Right lobe of liver (tissue), 6 donors: Measurements from ENCODE around the gene UBE2F. TPM values are rescaled to one million over a fixed set of nuclear protein-coding genes. Genes with fewer than 3 reads are reported as not detected.
A peak's percentile ranks its signal among the peaks of the same experiment; 100 is the strongest.
"Not testable (repeated sequence)": the region's sequence is repeated elsewhere in the genome, so short reads cannot be mapped to it uniquely, and the experiment has no call there.

Source experiments
- ATAC-seq, 4 donors: fragments of 200-7000 bp; cut with Tn5 transposase; one replicate each; pipeline ENCODE4 v1.9.1; 2020; ENCODE audit warnings: mild to moderate bottlenecking in 4 of 4, moderate library complexity in 4 of 4
- DNase-seq, 3 donors: peaks; one replicate each; pipeline ENCODE4 v3.0.0-alpha.2; 2020
- H3K27ac ChIP-seq, 3 donors: fragments of 200-600 bp; one replicate each; pipeline ENCODE4 v1.8.0; 2022
- H3K27me3 ChIP-seq, 2 donors: fragments of 200-600 bp; one replicate each; pipeline ENCODE4 v1.8.0; 2022
- H3K36me3 ChIP-seq, 4 donors: fragments of 200-600 bp; sonication (generic) in 1 of 4; one replicate each; pipeline versions ENCODE4 v1.5.1 to v1.8.0; 2017 to 2022; ENCODE audit warnings: control low read depth in 1 of 4
- H3K4me1 ChIP-seq, 4 donors: fragments of 200-600 bp; sonication (generic) in 1 of 4; one replicate each; pipeline versions ENCODE4 v1.5.1 to v1.8.0; 2017 to 2022; ENCODE audit warnings: control low read depth in 1 of 4
- H3K4me3 ChIP-seq, 3 donors: fragments of 200-600 bp; one replicate each; pipeline ENCODE4 v1.8.0; 2022
- H3K9me3 ChIP-seq, 4 donors: fragments of 200-600 bp; sonication (generic) in 1 of 4; one replicate each; pipeline versions ENCODE4 v1.5.1 to v1.8.0; 2017 to 2022; ENCODE audit warnings: control low read depth in 1 of 4
- POLR2A ChIP-seq: fragments of 450-650 bp; IDR thresholded peaks from one replicate; pipeline ENCODE4 v1.6.1; 2017; ENCODE audit warnings: antibody characterized with exemption, mild to moderate bottlenecking
- WGBS: methylation state at CpG from one replicate; pipeline ENCODE4 v1.1.6; 2018; ENCODE audit warnings: low coverage, low lambda C conversion rate; ENCODE audit not compliant: insufficient coverage; ENCODE audit errors: missing lambda C conversion rate; 5-methylcytosine and 5-hydroxymethylcytosine counted together
- intact Hi-C, 2 donors: fragments of 100-400 bp; cut with DNase I; formaldehyde crosslinking; loops; one replicate each; pipeline versions ENCODE4 v1.11.2 to v1.14.1; 2022
- total RNA-seq, 6 experiments: library from RNA; depleted of rRNA in 2 of 6; stranded (reverse); fragments of >200 nt in 2 of 6; fragmentation: NEBNext Ultra II Directional in 3 of 6; extraction: Animal tissue kit (Norgen Biotek cat#: 25700) in 3 of 6; gene quantifications; one replicate each; pipeline versions ENCODE4 v1.1.0 to v1.2.4, GENCODE V29; 2016 to 2023
- TF ChIP-seq, protein P1 (sequence below), 4 donors: fragments of 200-600 bp in 3 of 4; fragments of 450-650 bp in 1 of 4; IDR thresholded peaks; one replicate each; pipeline versions ENCODE4 v1.5.1 to v1.8.0; 2016 to 2022; ENCODE audit warnings: antibody characterized with exemption in 4 of 4, mild to moderate bottlenecking in 2 of 4
- donor health status: DM: no; HTN: yes; CAD: no.
- donor health status: DM: no; HTN: no; CAD: no.
- donor health status: DM: no; HTN: no; CAD: no.
- donor health status: DM: no; HTN: yes; CAD: no.
- donor health status: DM: no; HTN: yes; CAD: no.

UBE2F gene
- total RNA-seq, 6 experiments from 2014 or later, result 23.3 to 44.9 (median 28.3) TPM

DNA sequence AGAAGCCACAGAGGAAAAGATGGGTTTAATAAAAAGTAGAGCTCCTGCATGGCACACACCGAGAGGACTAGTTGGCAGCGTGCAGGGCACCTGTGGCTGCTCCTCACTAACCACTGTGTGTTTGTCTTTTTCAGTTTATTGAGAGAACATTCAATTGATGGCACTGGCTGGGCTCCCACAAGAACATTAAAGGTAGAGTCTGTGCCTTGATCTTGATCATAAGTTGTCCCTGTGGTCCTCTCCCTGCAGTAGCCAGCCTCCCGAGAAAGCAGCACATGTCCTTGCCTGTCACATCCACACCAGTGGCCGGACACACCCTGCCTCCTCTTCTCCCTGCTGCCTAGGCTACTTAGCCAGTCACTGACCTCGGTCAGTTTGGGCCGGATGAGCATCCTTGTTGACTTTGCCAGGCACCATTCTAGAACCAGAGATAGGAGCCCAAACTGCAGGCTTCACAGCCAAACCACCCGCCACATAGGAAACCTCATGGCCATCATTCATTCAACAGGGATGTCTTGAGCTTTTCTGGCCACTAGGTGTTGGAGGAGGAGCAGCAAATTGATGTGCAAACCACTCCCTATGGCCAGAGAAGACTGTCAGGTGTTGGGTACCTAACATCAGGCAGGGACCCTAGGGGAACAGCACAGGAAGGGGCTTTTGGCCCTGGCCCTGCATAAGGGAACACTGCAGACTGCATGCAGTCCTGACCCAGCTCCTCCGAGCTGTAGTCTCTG is 63.8 kb downstream of the UBE2F start:
- H3K27ac ChIP-seq, result no peak overlapping the region
- H3K27me3 ChIP-seq, result no peaks in the 10 kb centered on the region
- intact Hi-C loops, result no loop called here
- no peaks in the 10 kb centered on the region for H3K4me1 ChIP-seq
- peaks cover 0 to 25% (median 11%) of the 10 kb centered on the region in 4 donors for H3K36me3 ChIP-seq
- H3K4me3 ChIP-seq, result no peak overlapping the region
- WGBS, result 93% methylated on average over 5 of the region's 8 CpGs
- no peaks in the 10 kb centered on the region for H3K9me3 ChIP-seq
- ATAC-seq (peak in 1 of 4 donors; percentile 21), DNase-seq (no peak)
- TF ChIP-seq, protein P1, sequence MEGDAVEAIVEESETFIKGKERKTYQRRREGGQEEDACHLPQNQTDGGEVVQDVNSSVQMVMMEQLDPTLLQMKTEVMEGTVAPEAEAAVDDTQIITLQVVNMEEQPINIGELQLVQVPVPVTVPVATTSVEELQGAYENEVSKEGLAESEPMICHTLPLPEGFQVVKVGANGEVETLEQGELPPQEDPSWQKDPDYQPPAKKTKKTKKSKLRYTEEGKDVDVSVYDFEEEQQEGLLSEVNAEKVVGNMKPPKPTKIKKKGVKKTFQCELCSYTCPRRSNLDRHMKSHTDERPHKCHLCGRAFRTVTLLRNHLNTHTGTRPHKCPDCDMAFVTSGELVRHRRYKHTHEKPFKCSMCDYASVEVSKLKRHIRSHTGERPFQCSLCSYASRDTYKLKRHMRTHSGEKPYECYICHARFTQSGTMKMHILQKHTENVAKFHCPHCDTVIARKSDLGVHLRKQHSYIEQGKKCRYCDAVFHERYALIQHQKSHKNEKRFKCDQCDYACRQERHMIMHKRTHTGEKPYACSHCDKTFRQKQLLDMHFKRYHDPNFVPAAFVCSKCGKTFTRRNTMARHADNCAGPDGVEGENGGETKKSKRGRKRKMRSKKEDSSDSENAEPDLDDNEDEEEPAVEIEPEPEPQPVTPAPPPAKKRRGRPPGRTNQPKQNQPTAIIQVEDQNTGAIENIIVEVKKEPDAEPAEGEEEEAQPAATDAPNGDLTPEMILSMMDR (IDR thresholded peaks at IDR 0.05), result no peak
- no peak for TF ChIP-seq POLR2A

DNA sequence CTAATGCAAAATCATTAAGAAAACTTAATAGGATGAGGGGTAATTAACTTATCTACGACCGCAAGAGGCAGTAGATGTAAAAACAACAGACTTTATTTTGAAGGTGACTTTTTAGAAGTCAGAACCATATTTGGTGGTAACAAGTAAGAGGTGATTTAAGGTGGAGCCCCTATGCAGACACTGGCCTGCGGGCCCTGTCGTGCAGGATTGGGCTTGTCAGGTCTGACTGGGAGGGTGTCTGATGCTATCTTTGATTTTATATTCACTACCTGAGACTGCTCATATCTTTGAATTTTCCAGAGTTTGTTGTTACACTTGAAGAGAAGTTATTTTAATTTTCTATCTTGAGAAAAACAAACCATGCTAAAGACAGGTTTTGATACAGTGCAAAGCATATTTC is 64.9 kb downstream of the UBE2F start:
- WGBS, result 97% methylated on average over 4 of the region's 4 CpGs
- intact Hi-C loops, result no loop called here
- no peak for TF ChIP-seq POLR2A
- TF ChIP-seq, protein P1 (IDR thresholded peaks at IDR 0.05), result no peak
- ATAC-seq, result no peak
- Histone ChIP-seq H3K27ac (no peak overlapping the region), H3K4me1 (no peaks in the 10 kb centered on the region), H3K4me3 (no peak overlapping the region), H3K36me3 (peaks cover 0 to 28% (median 13%) of the 10 kb centered on the region in 4 donors), H3K9me3 (no peaks in the 10 kb centered on the region), H3K27me3 (no peaks in the 10 kb centered on the region)
- DNase-seq, result no peak

DNA sequence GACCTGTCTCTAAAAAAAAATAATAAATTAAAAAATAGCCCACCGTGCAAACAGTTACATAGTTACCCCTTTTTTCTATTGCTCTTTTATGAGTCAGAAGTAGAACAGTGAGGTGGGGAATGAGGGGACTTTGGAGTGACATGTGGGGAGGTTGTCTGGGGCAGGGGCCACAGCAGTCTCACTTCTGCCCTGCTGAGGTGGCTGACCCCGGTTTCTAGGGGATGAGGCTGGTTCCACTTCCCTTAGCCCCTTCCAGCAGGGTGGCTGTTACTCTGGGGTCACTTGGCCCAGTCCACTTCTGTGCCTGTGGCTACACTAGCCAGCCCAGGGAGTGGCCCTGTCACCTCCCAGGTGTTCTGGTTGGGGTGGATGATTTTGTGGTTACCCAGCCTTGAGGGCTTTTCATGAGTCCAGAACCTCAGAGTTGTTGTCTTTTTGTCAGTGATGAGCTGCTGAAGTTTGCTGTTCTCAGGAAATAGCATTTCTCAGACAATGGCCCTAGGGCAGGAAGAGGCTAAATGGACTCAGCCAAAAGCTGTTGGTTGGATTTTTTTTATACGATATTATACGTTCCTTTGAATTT is 66.0 kb downstream of the UBE2F start:
- Histone ChIP-seq H3K27ac (no peak overlapping the region), H3K4me3 (no peak overlapping the region), H3K36me3 (peaks cover 0 to 29% (median 12%) of the 10 kb centered on the region in 4 donors), H3K9me3 (no peaks in the 10 kb centered on the region), H3K27me3 (no peaks in the 10 kb centered on the region), H3K4me1 (no peaks in the 10 kb centered on the region)
- intact Hi-C loops, result no loop called here
- TF ChIP-seq, protein P1 (IDR thresholded peaks at IDR 0.05), result no peak
- no peak for TF ChIP-seq POLR2A
- ATAC-seq, result no peak
- 54% methylated on average over 3 of the region's 4 CpGs for WGBS
- no peak for DNase-seq

DNA sequence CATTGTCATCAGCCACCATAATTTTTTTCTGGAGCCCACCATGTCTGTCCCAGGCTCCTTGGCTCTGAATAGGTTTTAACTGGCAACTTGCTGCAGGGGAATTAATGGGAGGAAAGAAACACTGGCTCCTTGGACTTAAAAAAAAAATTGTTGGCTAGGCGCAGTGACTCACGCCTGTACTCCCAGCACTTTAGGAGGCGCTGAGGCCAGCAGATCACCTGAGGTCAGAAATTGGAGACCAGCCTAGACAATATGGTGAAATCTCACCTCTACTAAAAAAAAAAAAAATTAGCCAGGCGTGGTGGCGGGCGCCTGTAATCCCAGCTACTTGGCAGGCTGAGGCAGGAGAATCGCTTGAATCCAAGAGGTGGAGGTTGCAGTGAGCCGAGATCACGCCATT is 67.2 kb downstream of the UBE2F start:
- WGBS, result 96% methylated on average over 9 of the region's 9 CpGs
- H3K4me3 ChIP-seq, ATAC-seq, DNase-seq, H3K4me1 ChIP-seq, H3K27ac ChIP-seq, intact Hi-C loops, H3K9me3 ChIP-seq, H3K27me3 ChIP-seq: not testable (repeated sequence)
- peaks cover 0 to 38% (median 17%) of the 10 kb centered on the region in 4 donors for H3K36me3 ChIP-seq

DNA sequence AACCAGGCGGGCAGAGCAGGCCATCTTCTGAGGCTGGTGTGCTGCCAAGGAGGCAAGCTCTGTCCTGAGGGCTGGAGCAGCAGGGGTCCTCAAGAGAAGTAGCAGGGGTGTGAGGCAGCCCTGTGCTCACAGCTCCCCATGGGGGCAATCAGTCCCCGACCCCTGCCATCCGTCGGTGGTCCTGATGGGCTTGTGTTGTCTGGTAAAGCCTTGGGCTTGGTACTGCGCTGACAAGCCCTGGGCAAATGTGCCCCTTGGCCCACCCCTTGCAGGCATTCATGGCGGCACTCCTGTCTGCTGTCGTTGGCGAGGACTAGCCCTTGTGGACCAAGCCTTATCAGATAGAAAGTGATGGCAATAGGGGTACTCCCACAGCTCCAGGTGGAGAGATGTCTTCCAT is 71.4 kb downstream of the UBE2F start:
- intact Hi-C loops, result no loop called here
- H3K4me3 ChIP-seq, result no peak overlapping the region
- H3K27me3 ChIP-seq, result no peaks in the 10 kb centered on the region
- WGBS, result no CpG with 5 or more reads among the region's 8 CpGs
- no peaks in the 10 kb centered on the region for H3K4me1 ChIP-seq
- DNase-seq (no peak), ATAC-seq (no peak)
- no peak for TF ChIP-seq POLR2A
- TF ChIP-seq, protein P1 (IDR thresholded peaks at IDR 0.05), result no peak
- no peaks in the 10 kb centered on the region for H3K9me3 ChIP-seq
- no peak overlapping the region for H3K27ac ChIP-seq
- H3K36me3 ChIP-seq, result peaks cover 0 to 41% (median 10%) of the 10 kb centered on the region in 4 donors
